WERI-Rb-1 (cell line): ENCODE results near the gene SHMT1.

Experiments
- DNase-seq: peaks from one replicate; pipeline ENCODE4 v3.0.0-alpha.2; 2020
- H3K27ac ChIP-seq: fragments of 250-450 bp; sonication (Bioruptor Pico); 2 replicates; pipeline ENCODE4 v1.5.1; 2020; ENCODE audit warnings: mild to moderate bottlenecking, moderate library complexity
- H3K27me3 ChIP-seq: fragments of 250-450 bp; sonication (Bioruptor Pico); 2 replicates; pipeline ENCODE4 v1.5.1; 2021; ENCODE audit warnings: mild to moderate bottlenecking, low read depth, moderate library complexity; ENCODE audit not compliant: insufficient read depth, severe bottlenecking
- H3K36me3 ChIP-seq: fragments of 250-450 bp; sonication (Bioruptor Pico); 2 replicates; pipeline ENCODE4 v1.5.1; 2020; ENCODE audit warnings: mild to moderate bottlenecking, moderate library complexity
- H3K4me3 ChIP-seq: 2 replicates; pipeline ENCODE4 v1.5.1; 2011; ENCODE audit warnings: low read depth, mild to moderate bottlenecking, control low read depth, low read length
- H3K9me3 ChIP-seq: fragments of 250-450 bp; sonication (Bioruptor Pico); 2 replicates; pipeline ENCODE4 v1.5.1; 2021; ENCODE audit warnings: mild to moderate bottlenecking, moderate library complexity; ENCODE audit not compliant: severe bottlenecking
- CTCF ChIP-seq: IDR thresholded peaks from 2 replicates; pipeline ENCODE4 v1.5.1; 2011; ENCODE audit warnings: low read depth, mild to moderate bottlenecking, control low read depth, inconsistent platforms, low read length

SHMT1 gene

GRCh38 chr17:18322522-18322921 is 40.8 kb downstream of the SHMT1 start:
- Histone ChIP-seq H3K27me3 (no peaks in the 10 kb centered on the region), H3K27ac (no peak overlapping the region), H3K36me3 (peaks cover 61% of the 10 kb centered on the region), H3K9me3 (no peaks in the 10 kb centered on the region), H3K4me3 (no peak overlapping the region)
- TF ChIP-seq CTCF = no peak
- DNase-seq = no peak

- no peaks in the 10 kb centered on the region for H3K27me3 ChIP-seq
- no peak overlapping the region for H3K27ac ChIP-seq
- no peak for DNase-seq
- no peaks in the 10 kb centered on the region for H3K9me3 ChIP-seq
- TF ChIP-seq CTCF = peak; percentile 44
- peaks cover 65% of the 10 kb centered on the region for H3K36me3 ChIP-seq
- H3K4me3 ChIP-seq = no peak overlapping the region
Measured at GRCh38 chr17:18321309-18321708, 42.0 kb downstream of the SHMT1 start.

- no peak overlapping the region for H3K4me3 ChIP-seq
- no peak for TF ChIP-seq CTCF
- peaks cover 60% of the 10 kb centered on the region for H3K36me3 ChIP-seq
- no peaks in the 10 kb centered on the region for H3K27me3 ChIP-seq
- no peaks in the 10 kb centered on the region for H3K9me3 ChIP-seq
- no peak overlapping the region for H3K27ac ChIP-seq
- DNase-seq = no peak
Measured at GRCh38 chr17:18320301-18320700, 43.0 kb downstream of the SHMT1 start.

GRCh38 chr17:18319604-18320256 is 43.6 kb downstream of the SHMT1 start:
- H3K4me3 ChIP-seq = no peak overlapping the region
- no peak overlapping the region for H3K27ac ChIP-seq
- no peaks in the 10 kb centered on the region for H3K27me3 ChIP-seq
- H3K36me3 ChIP-seq = peaks cover 54% of the 10 kb centered on the region
- DNase-seq = peak; percentile 59
- no peaks in the 10 kb centered on the region for H3K9me3 ChIP-seq
- TF ChIP-seq CTCF = peak; percentile 57

- Histone ChIP-seq H3K27ac (no peak overlapping the region), H3K4me3 (no peak overlapping the region)
- DNase-seq = no peak
Measured at GRCh38 chr17:18318771-18319450, 44.4 kb downstream of the SHMT1 start.

More at GRCh38 chr17:18318771-18319450, 44.4 kb downstream of the SHMT1 start:
- no peaks in the 10 kb centered on the region for H3K27me3 ChIP-seq
- TF ChIP-seq CTCF = no peak
- no peaks in the 10 kb centered on the region for H3K9me3 ChIP-seq
- H3K36me3 ChIP-seq = peaks cover 46% of the 10 kb centered on the region
